Heart left ventricle (tissue), 13 donors: ENCODE data around the gene TMEM40.

Source experiments
- CTCF ChIP-seq, 12 donors: fragments of 200-600 bp; sonication (generic) in 4 of 12; IDR thresholded peaks; one replicate each; pipeline versions ENCODE4 v1.5.0 to v1.8.0; 2018 to 2022; ENCODE audit warnings: antibody characterized with exemption in 12 of 12, mild to moderate bottlenecking in 5 of 12
- POLR2A ChIP-seq, 2 donors: fragments of 450-650 bp; IDR thresholded peaks; one replicate each; pipeline ENCODE4 v1.6.1; 2017; ENCODE audit warnings: antibody characterized with exemption in 2 of 2, mild to moderate bottlenecking in 2 of 2, moderate library complexity in 2 of 2
- donor health status: ischemic (EF 13 %, LVEDD 7.1; RV severe dilation, severe dysfunction).
- donor health status: DM: no; HTN: yes; CAD: no.
- donor health status: DM: no; HTN: no; CAD: no.
- donor health status: ischemic (EF 25% LVEDD 6.9; RV normal size, moderate dysfunction).
- donor health status: ischemic (EF 25% LVEDD 5.7; RV mildly dilated, moderate dysfunction).
- donor health status: ischemic (EF 35%, LVEDD 5.7; RV mildly dilated, moderate dysfunction).
- donor health status: nonischemic (EF 11% LVEDD 7.7; RV severe dilation, severe dysfunction).
- donor health status: DM: yes; HTN: yes; CAD: no.
- donor health status: PGD.
- donor health status: ischemic (EF 29% LVEDD 5.4; RV normal size, mild dysfunction).
- donor health status: nonischemic (EF 23%, LVEDD 6.1; RV moderate dilation, normal function).

GRCh38 chr3:12808587-12808986, 49.5 kb upstream of the TMEM40 start:
- no peak for TF ChIP-seq POLR2A (IDR thresholded peaks at IDR 0.05)
- TF ChIP-seq CTCF (IDR thresholded peaks at IDR 0.05), result no peak
